Measurements from ENCODE around the gene TMEM256. TPM values are rescaled to one million over a fixed set of nuclear protein-coding genes. Genes with fewer than 3 reads are reported as not detected.
A peak's percentile ranks its signal among the peaks of the same experiment; 100 is the strongest.

TMEM256 gene
- total RNA-seq, 1 experiment from 2014 or later, result 57.6 TPM

DNA sequence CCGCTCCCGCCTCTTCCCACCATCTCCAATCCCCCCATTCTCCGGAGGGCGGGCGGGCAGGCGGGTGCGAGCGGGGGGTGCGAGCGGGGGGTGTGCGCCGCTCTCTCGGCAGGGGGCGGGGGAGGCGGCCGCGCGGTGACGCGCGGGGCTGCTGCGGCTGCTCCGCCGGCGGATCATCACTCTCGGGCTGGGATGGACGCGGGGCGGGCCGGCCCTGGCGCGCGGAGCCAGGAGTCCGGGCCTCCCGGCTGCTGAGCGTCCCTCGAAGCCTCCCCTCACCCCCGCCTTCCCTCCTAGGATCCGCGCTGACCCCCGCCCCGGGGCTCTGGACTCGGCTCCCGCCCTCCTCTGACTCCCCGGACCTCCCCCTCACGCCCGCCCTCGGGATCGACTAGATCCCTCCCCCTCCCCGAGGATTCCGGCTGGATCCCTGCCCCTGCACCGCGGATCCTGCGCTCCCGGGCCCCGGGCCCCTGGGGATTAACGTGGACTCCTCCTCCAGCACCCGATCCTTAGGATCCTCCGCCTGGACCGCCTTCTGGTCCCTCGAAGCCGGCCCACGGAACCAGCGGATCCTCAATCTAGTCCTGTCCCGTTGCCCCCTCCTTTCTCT is 946 bp upstream of the TMEM256 start:
- peaks cover 6% of the 10 kb centered on the region for H3K36me3 ChIP-seq (ENCODE audit: insufficient read depth, low read length, poor library complexity, severe bottlenecking)
- TF ChIP-seq, protein P1, sequence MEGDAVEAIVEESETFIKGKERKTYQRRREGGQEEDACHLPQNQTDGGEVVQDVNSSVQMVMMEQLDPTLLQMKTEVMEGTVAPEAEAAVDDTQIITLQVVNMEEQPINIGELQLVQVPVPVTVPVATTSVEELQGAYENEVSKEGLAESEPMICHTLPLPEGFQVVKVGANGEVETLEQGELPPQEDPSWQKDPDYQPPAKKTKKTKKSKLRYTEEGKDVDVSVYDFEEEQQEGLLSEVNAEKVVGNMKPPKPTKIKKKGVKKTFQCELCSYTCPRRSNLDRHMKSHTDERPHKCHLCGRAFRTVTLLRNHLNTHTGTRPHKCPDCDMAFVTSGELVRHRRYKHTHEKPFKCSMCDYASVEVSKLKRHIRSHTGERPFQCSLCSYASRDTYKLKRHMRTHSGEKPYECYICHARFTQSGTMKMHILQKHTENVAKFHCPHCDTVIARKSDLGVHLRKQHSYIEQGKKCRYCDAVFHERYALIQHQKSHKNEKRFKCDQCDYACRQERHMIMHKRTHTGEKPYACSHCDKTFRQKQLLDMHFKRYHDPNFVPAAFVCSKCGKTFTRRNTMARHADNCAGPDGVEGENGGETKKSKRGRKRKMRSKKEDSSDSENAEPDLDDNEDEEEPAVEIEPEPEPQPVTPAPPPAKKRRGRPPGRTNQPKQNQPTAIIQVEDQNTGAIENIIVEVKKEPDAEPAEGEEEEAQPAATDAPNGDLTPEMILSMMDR (conservative IDR thresholded peaks at IDR 0.05; ENCODE audit: low read depth, low read length), result no peak
- no peak for TF ChIP-seq EZH2 (IDR thresholded peaks at IDR 0.05; ENCODE audit: borderline replicate concordance, low read depth, low read length, poor library complexity, severe bottlenecking)
- DNase-seq (ENCODE audit: low spot score), result peak; percentile 48
- no peaks in the 10 kb centered on the region for H3K27me3 ChIP-seq (replicated peaks; ENCODE audit: insufficient read depth, low read depth, low read length, poor library complexity)
- H3K4me3 ChIP-seq (ENCODE audit: low read depth, low read length, poor library complexity, severe bottlenecking), result peak overlapping the region; percentile 61
- H3K9me3 ChIP-seq (ENCODE audit: low read depth, low read length, poor library complexity, severe bottlenecking), result no peaks in the 10 kb centered on the region
- H3K27ac ChIP-seq (ENCODE audit: low read depth, low read length, poor library complexity, severe bottlenecking), result peak overlapping the region; percentile 87
- intact Hi-C loops (cut with micrococcal nuclease; ENCODE audit: unreplicated experiment), result loop anchor here (1.0 kb wide), 1 partner anchor 30 kb away; the partner anchor contains the start of gene TMEM102
- POLR2A ChIA-PET (ENCODE audit: low non-redundant PET), result interaction anchor here (0.6 to 0.8 kb wide), 3 partner anchors 11 to 221 kb away, joined by 3 to 4 read pairs (median 4); partner anchors contain the start of genes NEURL4 and PLSCR3
- CTCF ChIA-PET, result interaction anchor here (0.6 to 1.5 kb wide), 6 partner anchors 10 to 162 kb away, joined by 3 to 7 read pairs (median 4); partner anchors contain the start of genes GABARAP and PLSCR3
- H3K4me1 ChIP-seq (ENCODE audit: insufficient read depth, low read length, poor library complexity, severe bottlenecking), result peaks cover 17% of the 10 kb centered on the region
- BruUV-seq (replicated peaks), result TSS peak; percentile 37

DNA sequence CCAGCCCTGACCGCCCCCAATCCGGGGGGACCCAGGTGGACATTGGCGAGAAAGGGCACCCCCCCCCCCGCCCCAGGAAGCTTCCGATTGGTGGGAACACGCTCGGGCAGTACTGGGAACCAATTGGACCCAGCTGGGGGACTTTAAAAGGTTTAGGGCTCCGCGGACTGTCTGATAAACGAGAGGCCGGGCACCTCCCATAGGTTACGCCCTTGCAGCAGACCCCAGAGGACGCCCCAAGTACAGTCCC is 245 bp downstream of the TMEM256 start:
- Histone ChIP-seq H3K36me3 (ENCODE audit: insufficient read depth, low read length, poor library complexity, severe bottlenecking) (no peaks in the 10 kb centered on the region), H3K27me3 (replicated peaks; ENCODE audit: insufficient read depth, low read depth, low read length, poor library complexity) (no peaks in the 10 kb centered on the region), H3K4me3 (ENCODE audit: low read depth, low read length, poor library complexity, severe bottlenecking) (peak overlapping the region; percentile 61), H3K9me3 (ENCODE audit: low read depth, low read length, poor library complexity, severe bottlenecking) (no peaks in the 10 kb centered on the region), H3K27ac (ENCODE audit: low read depth, low read length, poor library complexity, severe bottlenecking) (peak overlapping the region; percentile 81), H3K4me1 (ENCODE audit: insufficient read depth, low read length, poor library complexity, severe bottlenecking) (peaks cover 17% of the 10 kb centered on the region)
- ChIA-PET CTCF (interaction anchor here (0.6 to 1.5 kb wide), 9 partner anchors 9 to 458 kb away, joined by 3 to 7 read pairs (median 4); partner anchors contain the start of genes GABARAP and PLSCR3), POLR2A (ENCODE audit: low non-redundant PET) (interaction anchor here (0.8 to 1.3 kb wide), 2 partner anchors 32 to 74 kb away, joined by 4 to 5 read pairs; partner anchors contain the start of genes NEURL4 and TMEM102)
- no peak for DNase-seq (ENCODE audit: low spot score)
- no peak for TF ChIP-seq EZH2 (IDR thresholded peaks at IDR 0.05; ENCODE audit: borderline replicate concordance, low read depth, low read length, poor library complexity, severe bottlenecking)
- TF ChIP-seq, protein P1 (conservative IDR thresholded peaks at IDR 0.05; ENCODE audit: low read depth, low read length), result no peak
- no TSS peak for BruUV-seq (replicated peaks)
- intact Hi-C loops (cut with micrococcal nuclease; ENCODE audit: unreplicated experiment), result no loop called here

DNA sequence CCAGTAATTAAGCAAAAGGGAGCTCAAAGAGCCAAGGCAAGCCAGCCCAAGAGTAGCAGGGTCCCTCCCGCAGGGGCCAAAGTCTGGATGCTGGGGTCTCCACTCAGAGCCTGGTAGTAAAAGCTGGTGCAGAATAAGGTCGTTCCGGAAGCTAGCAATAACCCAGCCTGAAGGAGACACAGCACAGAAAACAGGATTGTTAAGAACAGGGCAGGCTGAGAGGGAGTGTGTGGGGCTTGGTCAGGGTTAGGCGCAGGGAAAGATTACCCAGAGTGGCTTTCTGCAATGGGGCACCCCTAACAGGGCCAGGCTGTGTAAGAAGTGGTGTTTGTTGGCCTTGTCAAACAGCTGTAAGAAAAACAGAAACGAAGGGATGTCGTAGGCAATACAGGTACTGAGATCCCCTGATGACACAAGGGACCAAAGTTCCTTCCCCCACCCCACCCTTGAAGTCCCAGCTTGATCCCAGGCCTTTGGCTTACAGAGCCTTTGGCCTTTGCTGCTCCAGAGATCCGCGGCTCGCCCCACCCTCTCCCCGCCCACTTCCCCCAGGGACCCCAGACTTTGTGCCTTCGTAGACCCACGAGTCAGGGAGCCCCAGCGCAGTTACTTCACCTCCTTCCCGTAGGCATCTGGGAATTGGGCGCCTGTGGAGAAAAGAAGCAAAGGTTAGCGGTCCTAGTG is 712 bp downstream of the TMEM256 start:
- DNase-seq (ENCODE audit: low spot score), result peak; percentile 55
- no peaks in the 10 kb centered on the region for H3K27me3 ChIP-seq (replicated peaks; ENCODE audit: insufficient read depth, low read depth, low read length, poor library complexity)
- H3K36me3 ChIP-seq (ENCODE audit: insufficient read depth, low read length, poor library complexity, severe bottlenecking), result no peaks in the 10 kb centered on the region
- ChIA-PET POLR2A (ENCODE audit: low non-redundant PET) (interaction anchor here (1.3 kb wide), 1 partner anchor 32 kb away, joined by 5 read pairs; the partner anchor contains the start of gene TMEM102), CTCF (interaction anchor here (1.2 to 1.5 kb wide), 2 partner anchors 9 to 34 kb away, joined by 6 to 7 read pairs; partner anchors contain the start of gene PLSCR3)
- peak overlapping the region; percentile 61 for H3K4me3 ChIP-seq (ENCODE audit: low read depth, low read length, poor library complexity, severe bottlenecking)
- H3K9me3 ChIP-seq (ENCODE audit: low read depth, low read length, poor library complexity, severe bottlenecking), result no peaks in the 10 kb centered on the region
- H3K27ac ChIP-seq (ENCODE audit: low read depth, low read length, poor library complexity, severe bottlenecking), result peak overlapping the region; percentile 81
- peaks cover 17% of the 10 kb centered on the region for H3K4me1 ChIP-seq (ENCODE audit: insufficient read depth, low read length, poor library complexity, severe bottlenecking)
- BruUV-seq (replicated peaks), result TSS peak; percentile 85
- intact Hi-C loops (cut with micrococcal nuclease; ENCODE audit: unreplicated experiment), result no loop called here
- no peak for TF ChIP-seq EZH2 (IDR thresholded peaks at IDR 0.05; ENCODE audit: borderline replicate concordance, low read depth, low read length, poor library complexity, severe bottlenecking)
- TF ChIP-seq, protein P1 (conservative IDR thresholded peaks at IDR 0.05; ENCODE audit: low read depth, low read length), result no peak

Measured in A673 (cell line).